Cardiac muscle cell (in vitro differentiated cells and primary cell): Measurements from ENCODE around the gene GABBR2. TPM values are rescaled to one million over a fixed set of nuclear protein-coding genes. Genes with fewer than 3 reads are reported as not detected.
A peak's percentile ranks its signal among the peaks of the same experiment; 100 is the strongest.
"Not testable (repeated sequence)": the region's sequence is repeated elsewhere in the genome, so short reads cannot be mapped to it uniquely, and the experiment has no call there.

Experiments used
- DNase-seq, 2 donors: peaks; one replicate each; pipeline versions ENCODE4 v3.0.0 to v3.0.0-alpha.2; 2010 to 2017; ENCODE audit warnings: low read depth in 1 of 2, low spot score in 1 of 2
- H3K27ac ChIP-seq: fragments of 200-600 bp; sonication (generic); 2 replicates; pipeline ENCODE4 v1.5.1; 2016
- H3K27me3 ChIP-seq: fragments of 200-600 bp; sonication (generic); 2 replicates; pipeline ENCODE4 v1.6.0; 2016; ENCODE audit warnings: control low read depth
- H3K36me3 ChIP-seq: fragments of 200-600 bp; sonication (generic); 2 replicates; pipeline ENCODE4 v1.5.1; 2016; ENCODE audit warnings: control low read depth
- H3K4me1 ChIP-seq: fragments of 200-600 bp; sonication (generic); 2 replicates; pipeline ENCODE4 v1.8.1; 2017; ENCODE audit warnings: low read depth, mild to moderate bottlenecking, mixed run types
- H3K4me3 ChIP-seq: fragments of 200-600 bp; sonication (generic); 2 replicates; pipeline ENCODE4 v1.5.1; 2016; ENCODE audit warnings: mild to moderate bottlenecking
- H3K9me3 ChIP-seq: fragments of 200-600 bp; sonication (generic); 2 replicates; pipeline ENCODE4 v1.5.1; 2017; ENCODE audit warnings: low read depth, mild to moderate bottlenecking, control low read depth
- CTCF ChIP-seq: IDR thresholded peaks from 2 replicates; pipeline ENCODE4 v1.5.1; 2012; ENCODE audit warnings: low read depth, mild to moderate bottlenecking, low read length
- polyA plus RNA-seq: library from polyadenylated mRNA; unstranded; fragments of >200 nt; fragmentation: Nextera tagmentation; extraction: Ambion mirVana; gene quantifications from 2 replicates; pipeline ENCODE4 v1.2.1, GENCODE V29; 2016
- total RNA-seq: library from RNA; depleted of rRNA; stranded (reverse); fragments of >200 nt; gene quantifications from 2 replicates; pipeline ENCODE4 v1.2.3, GENCODE V29; 2016

GABBR2 gene
- total and polyA plus RNA-seq, 2 experiments from 2014 or later: 0.06 TPM; not detected in 1

GRCh38 chr9:98688710-98689495 is 19.8 kb downstream of the GABBR2 start:
- no peak for DNase-seq
- no peaks in the 10 kb centered on the region for H3K9me3 ChIP-seq
- H3K36me3 ChIP-seq: no peaks in the 10 kb centered on the region
- H3K4me1 ChIP-seq: no peaks in the 10 kb centered on the region
- no peak for TF ChIP-seq CTCF
- no peaks in the 10 kb centered on the region for H3K27me3 ChIP-seq
- no peak overlapping the region for H3K4me3 ChIP-seq
- H3K27ac ChIP-seq: no peak overlapping the region

GRCh38 chr9:98687911-98688310 is 20.8 kb downstream of the GABBR2 start:
- Histone ChIP-seq H3K4me3 (no peak overlapping the region), H3K36me3 (no peaks in the 10 kb centered on the region), H3K27me3 (no peaks in the 10 kb centered on the region), H3K27ac (no peak overlapping the region), H3K9me3 (no peaks in the 10 kb centered on the region), H3K4me1 (no peaks in the 10 kb centered on the region)
- DNase-seq: no peak
- TF ChIP-seq CTCF: no peak

GRCh38 chr9:98686961-98687855 is 21.5 kb downstream of the GABBR2 start:
- TF ChIP-seq CTCF: no peak
- no peak for DNase-seq

GRCh38 chr9:98684816-98685215 is 23.9 kb downstream of the GABBR2 start:
- not testable (repeated sequence) for H3K4me3 ChIP-seq, H3K27ac ChIP-seq, H3K4me1 ChIP-seq

More at GRCh38 chr9:98686961-98687855, 21.5 kb downstream of the GABBR2 start:
- Histone ChIP-seq H3K9me3 (no peaks in the 10 kb centered on the region), H3K27ac (no peak overlapping the region), H3K27me3 (no peaks in the 10 kb centered on the region), H3K4me1 (no peaks in the 10 kb centered on the region), H3K4me3 (no peak overlapping the region), H3K36me3 (no peaks in the 10 kb centered on the region)

GRCh38 chr9:98678244-98678842 is 30.4 kb downstream of the GABBR2 start:
- Histone ChIP-seq H3K4me3 (no peak overlapping the region), H3K9me3 (no peaks in the 10 kb centered on the region), H3K36me3 (no peaks in the 10 kb centered on the region), H3K4me1 (no peaks in the 10 kb centered on the region), H3K27me3 (peaks cover 3% of the 10 kb centered on the region), H3K27ac (no peak overlapping the region)
- peak; percentile 10 to 25 for DNase-seq
- TF ChIP-seq CTCF: peak; percentile 76

More at GRCh38 chr9:98684816-98685215, 23.9 kb downstream of the GABBR2 start:
- not testable (repeated sequence) for H3K36me3 ChIP-seq, H3K9me3 ChIP-seq, H3K27me3 ChIP-seq, DNase-seq
